PFSK-1 (cell line): Measurements from ENCODE around the gene MMP26.

Experiments used
- SIN3A ChIP-seq: IDR thresholded peaks from 2 replicates; pipeline ENCODE4 v1.6.1; 2012; ENCODE audit warnings: mild to moderate bottlenecking, low read length, moderate library complexity, borderline replicate concordance; ENCODE audit not compliant: insufficient read depth
- TAF1 ChIP-seq: IDR thresholded peaks from 2 replicates; pipeline ENCODE4 v1.6.1; 2012; ENCODE audit warnings: low read length, control low read depth, borderline replicate concordance; ENCODE audit not compliant: insufficient read depth

DNA sequence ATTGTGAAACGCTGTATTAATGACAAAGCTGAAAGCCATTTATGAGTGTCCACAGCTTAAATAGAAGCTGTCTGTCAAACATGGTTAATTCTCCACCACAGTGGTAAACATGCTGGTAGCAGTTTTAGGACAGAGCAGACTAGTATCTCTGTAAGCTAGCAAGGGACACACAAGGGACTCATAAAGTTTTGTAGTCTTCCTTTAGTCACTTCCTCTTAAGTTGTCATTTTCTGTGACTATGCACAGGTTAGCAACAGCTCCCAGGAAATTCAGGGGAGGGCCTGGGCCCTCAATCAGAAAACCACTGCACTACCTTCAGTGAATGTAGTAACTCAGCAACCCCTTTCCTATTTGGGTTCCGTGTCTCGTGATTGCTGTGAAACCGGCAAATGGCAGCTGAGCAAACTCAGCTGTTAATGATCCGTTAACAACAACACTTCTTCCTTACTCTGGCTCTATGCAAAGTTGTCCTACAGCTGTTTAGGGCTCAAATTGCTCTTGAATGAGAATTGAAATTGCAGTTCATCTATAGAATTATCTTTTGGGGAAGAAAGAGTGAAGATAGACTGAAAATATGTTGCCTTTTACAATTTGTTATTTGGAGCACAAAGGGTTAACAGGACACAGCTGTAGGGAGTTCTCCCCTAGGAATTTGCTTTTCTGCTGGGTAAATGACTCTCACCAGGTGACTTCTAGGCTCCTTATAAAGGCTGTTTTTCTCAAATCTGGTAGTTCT lies at the start of gene MMP26:
- no peak for TF ChIP-seq TAF1
- TF ChIP-seq SIN3A: no peak
